Uterus (tissue), 2 donors: ENCODE measurements around the gene TRABD.

Experiments used
- CTCF ChIP-seq, 4 experiments: fragments of 200-600 bp in 2 of 4; fragments of 450-650 bp in 2 of 4; sonication (generic) in 2 of 4; IDR thresholded peaks; one replicate each; pipeline ENCODE4 v1.5.1; 2016 to 2019; ENCODE audit warnings: antibody characterized with exemption in 4 of 4, mild to moderate bottlenecking in 2 of 4, moderate library complexity in 1 of 4
- POLR2A ChIP-seq, 2 donors: fragments of 450-650 bp; IDR thresholded peaks; one replicate each; pipeline ENCODE4 v1.6.1; 2016; ENCODE audit warnings: antibody characterized with exemption in 2 of 2, mild to moderate bottlenecking in 1 of 2, moderate library complexity in 1 of 2

DNA sequence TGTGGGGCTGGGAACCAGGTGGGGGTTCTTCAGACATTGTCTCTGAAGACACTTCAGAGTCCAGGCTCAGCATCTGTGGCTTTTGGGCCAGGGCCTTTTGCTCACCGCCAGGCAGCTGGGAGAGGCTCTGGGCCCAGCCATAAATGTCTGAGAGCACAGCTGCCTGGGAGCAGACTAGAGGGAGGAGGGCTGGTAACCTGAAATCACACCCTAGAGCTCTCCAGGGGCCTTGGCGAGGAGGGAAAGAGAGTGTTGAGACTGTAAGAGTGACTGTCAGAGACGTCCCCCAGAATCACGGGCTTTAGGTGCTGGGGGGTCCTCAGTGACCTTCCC is 4.1 kb downstream of the TRABD start:
- peak in 1 of 4 experiments; percentile 6 for TF ChIP-seq CTCF (IDR thresholded peaks at IDR 0.05)
- TF ChIP-seq POLR2A (IDR thresholded peaks at IDR 0.05) = no peak
